ENCODE data around the gene DRGX.

- TF ChIP-seq EZH2 (optimal IDR thresholded peaks at IDR 0.05; ENCODE audit: low read depth, low read length), result no peak
- TF ChIP-seq, protein P1, sequence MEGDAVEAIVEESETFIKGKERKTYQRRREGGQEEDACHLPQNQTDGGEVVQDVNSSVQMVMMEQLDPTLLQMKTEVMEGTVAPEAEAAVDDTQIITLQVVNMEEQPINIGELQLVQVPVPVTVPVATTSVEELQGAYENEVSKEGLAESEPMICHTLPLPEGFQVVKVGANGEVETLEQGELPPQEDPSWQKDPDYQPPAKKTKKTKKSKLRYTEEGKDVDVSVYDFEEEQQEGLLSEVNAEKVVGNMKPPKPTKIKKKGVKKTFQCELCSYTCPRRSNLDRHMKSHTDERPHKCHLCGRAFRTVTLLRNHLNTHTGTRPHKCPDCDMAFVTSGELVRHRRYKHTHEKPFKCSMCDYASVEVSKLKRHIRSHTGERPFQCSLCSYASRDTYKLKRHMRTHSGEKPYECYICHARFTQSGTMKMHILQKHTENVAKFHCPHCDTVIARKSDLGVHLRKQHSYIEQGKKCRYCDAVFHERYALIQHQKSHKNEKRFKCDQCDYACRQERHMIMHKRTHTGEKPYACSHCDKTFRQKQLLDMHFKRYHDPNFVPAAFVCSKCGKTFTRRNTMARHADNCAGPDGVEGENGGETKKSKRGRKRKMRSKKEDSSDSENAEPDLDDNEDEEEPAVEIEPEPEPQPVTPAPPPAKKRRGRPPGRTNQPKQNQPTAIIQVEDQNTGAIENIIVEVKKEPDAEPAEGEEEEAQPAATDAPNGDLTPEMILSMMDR (IDR thresholded peaks at IDR 0.05; ENCODE audit: low read length), result no peak
These were observed 2.6 kb downstream of the DRGX start for GRCh38 chr10:49393301-49393700.

Data from MM.1S (cell line).